ENCODE results near the gene CD86. TPM values are rescaled to one million over a fixed set of nuclear protein-coding genes. Genes with fewer than 3 reads are reported as not detected.
A peak's percentile ranks its signal among the peaks of the same experiment; 100 is the strongest.

Gene CD86
- total RNA-seq, 2 experiments from 2014 or later: 0.08 to 0.12 TPM

DNA sequence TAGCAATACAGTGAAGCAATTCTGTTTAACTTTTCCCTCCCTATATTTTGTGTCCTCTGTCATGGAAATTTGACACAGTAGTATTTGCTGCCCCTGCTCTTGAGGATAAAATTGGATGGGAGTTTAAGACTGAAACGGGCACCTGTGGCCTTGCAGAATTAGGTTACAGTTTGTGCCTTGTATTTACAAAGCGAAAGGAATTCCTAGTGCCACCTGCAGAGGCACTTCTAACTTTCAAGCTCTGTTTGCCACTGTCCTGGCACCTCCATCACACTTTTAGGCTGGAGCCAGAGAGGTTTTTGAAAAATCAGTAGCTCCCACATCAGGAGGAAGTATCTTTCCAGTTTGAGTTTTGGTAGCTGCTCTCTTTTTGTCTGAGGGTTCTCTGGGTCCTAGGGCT lies 39.5 kb downstream of the CD86 start:
- H3K4me1 Mint-ChIP-seq: peaks cover 9% of the 10 kb centered on the region
- no peaks in the 10 kb centered on the region for H3K27me3 Mint-ChIP-seq
- no peak overlapping the region for H3K27ac Mint-ChIP-seq
- no peaks in the 10 kb centered on the region for H3K36me3 Mint-ChIP-seq
- no peak for DNase-seq
- no peaks in the 10 kb centered on the region for H3K9me3 Mint-ChIP-seq
- H3K4me3 Mint-ChIP-seq: no peak overlapping the region

- H3K9me3 Mint-ChIP-seq: no peaks in the 10 kb centered on the region
- H3K36me3 Mint-ChIP-seq: no peaks in the 10 kb centered on the region
- no peak for DNase-seq
- H3K4me1 Mint-ChIP-seq: peaks cover 21% of the 10 kb centered on the region
- no peak overlapping the region for H3K4me3 Mint-ChIP-seq
- no peak overlapping the region for H3K27ac Mint-ChIP-seq
- no peaks in the 10 kb centered on the region for H3K27me3 Mint-ChIP-seq
Observed at GRCh38 chr3:122097141-122097540, 42.0 kb downstream of the CD86 start.

DNA sequence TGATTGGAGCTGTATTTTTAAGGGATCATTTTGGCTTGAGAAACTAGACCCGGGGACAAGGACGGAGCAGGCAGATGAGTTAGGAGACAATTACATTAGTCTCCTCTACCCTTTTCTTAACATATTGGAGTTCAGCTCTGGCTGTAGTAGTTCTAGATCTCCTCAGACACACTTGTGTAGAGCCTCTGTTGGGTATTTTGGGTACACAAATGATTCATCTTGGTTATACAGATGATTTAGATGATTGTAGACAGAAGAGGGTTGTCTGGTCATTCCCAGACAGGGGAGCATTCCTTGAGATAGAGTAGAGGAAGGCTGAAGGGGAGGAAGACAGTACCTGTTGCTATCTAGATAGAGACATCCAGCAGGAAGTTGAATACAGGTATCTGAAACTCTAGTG lies 43.4 kb downstream of the CD86 start:
- Mint-ChIP-seq H3K36me3 (no peaks in the 10 kb centered on the region), H3K27me3 (no peaks in the 10 kb centered on the region), H3K9me3 (no peaks in the 10 kb centered on the region), H3K4me3 (no peak overlapping the region), H3K4me1 (peaks cover 28% of the 10 kb centered on the region), H3K27ac (no peak overlapping the region)
- no peak for DNase-seq

DNA sequence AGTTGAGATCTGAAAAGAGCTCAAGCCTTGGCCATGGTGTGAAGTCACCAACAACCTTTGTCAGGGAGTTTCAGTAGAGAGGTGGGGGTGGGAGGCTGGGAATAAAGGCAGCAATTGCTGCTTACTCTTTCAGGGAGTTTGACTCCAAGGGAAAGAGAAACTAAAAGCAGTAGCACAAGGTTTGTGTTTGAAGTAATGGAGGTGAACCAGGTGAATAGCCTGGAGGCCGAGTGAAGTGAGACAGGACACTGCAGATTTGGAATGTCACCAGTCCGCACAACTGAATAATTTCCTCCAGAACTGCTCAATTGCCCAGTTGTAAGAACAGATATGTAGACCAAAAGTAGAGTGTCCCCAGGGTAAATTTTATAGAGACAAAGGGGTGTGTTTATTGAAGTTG lies 44.1 kb downstream of the CD86 start:
- H3K27ac Mint-ChIP-seq: no peak overlapping the region
- H3K4me1 Mint-ChIP-seq: peaks cover 31% of the 10 kb centered on the region
- no peaks in the 10 kb centered on the region for H3K27me3 Mint-ChIP-seq
- H3K9me3 Mint-ChIP-seq: no peaks in the 10 kb centered on the region
- H3K36me3 Mint-ChIP-seq: no peaks in the 10 kb centered on the region
- no peak overlapping the region for H3K4me3 Mint-ChIP-seq
- no peak for DNase-seq

GRCh38 chr3:122100083-122100482 lies 44.9 kb downstream of the CD86 start:
- no peaks in the 10 kb centered on the region for H3K36me3 Mint-ChIP-seq
- no peaks in the 10 kb centered on the region for H3K27me3 Mint-ChIP-seq
- H3K4me1 Mint-ChIP-seq: peaks cover 37% of the 10 kb centered on the region
- no peaks in the 10 kb centered on the region for H3K9me3 Mint-ChIP-seq
- H3K27ac Mint-ChIP-seq: no peak overlapping the region
- H3K4me3 Mint-ChIP-seq: no peak overlapping the region
- DNase-seq: no peak

- H3K27ac Mint-ChIP-seq: peak overlapping the region; percentile 81
- H3K27me3 Mint-ChIP-seq: no peaks in the 10 kb centered on the region
- H3K9me3 Mint-ChIP-seq: no peaks in the 10 kb centered on the region
- peaks cover 37% of the 10 kb centered on the region for H3K4me1 Mint-ChIP-seq
- peak overlapping the region; percentile 68 for H3K4me3 Mint-ChIP-seq
- H3K36me3 Mint-ChIP-seq: no peaks in the 10 kb centered on the region
- DNase-seq: no peak
Observed at GRCh38 chr3:122100591-122101463, 45.7 kb downstream of the CD86 start.

- Mint-ChIP-seq H3K27ac (peak overlapping the region; percentile 81), H3K27me3 (no peaks in the 10 kb centered on the region), H3K4me1 (peaks cover 37% of the 10 kb centered on the region), H3K4me3 (no peak overlapping the region), H3K9me3 (no peaks in the 10 kb centered on the region), H3K36me3 (no peaks in the 10 kb centered on the region)
- no peak for DNase-seq
Observed at GRCh38 chr3:122101646-122102045, 46.5 kb downstream of the CD86 start.

DNA sequence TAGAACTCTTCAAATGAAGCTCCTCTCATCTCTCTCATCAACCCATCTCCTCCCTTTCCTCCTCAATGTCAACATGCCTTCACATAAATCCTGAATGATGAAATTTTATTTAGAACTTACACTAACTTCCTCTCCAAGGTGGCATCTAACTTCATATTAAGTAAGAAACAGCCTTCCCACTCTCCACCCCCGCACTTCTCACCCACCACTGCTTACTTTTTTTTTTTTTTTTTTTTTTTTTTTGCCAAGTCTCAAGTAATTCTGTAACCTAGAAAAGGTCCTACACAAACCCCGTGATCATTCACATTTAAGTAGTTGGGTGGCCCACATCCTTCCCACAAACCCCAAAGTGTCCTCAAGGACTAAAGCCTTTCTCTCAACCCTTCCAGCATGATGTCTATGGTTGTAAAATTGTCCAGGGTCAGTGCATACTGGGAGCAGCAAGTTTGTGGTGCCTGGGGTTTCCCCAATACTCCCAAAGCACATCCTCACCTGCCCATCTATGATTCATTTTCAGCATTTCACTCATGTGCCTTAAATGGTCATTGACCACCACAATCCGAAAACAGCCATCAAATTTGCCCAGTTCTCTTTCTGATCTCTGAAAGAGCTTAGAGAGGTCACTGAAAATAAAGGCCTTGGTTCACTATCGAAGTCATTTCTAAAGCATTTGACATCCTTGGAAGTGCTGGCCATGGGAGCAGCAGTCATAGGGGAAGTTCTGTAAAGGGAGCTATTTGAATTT lies 47.2 kb downstream of the CD86 start:
- H3K4me1 Mint-ChIP-seq: peaks cover 37% of the 10 kb centered on the region
- H3K9me3 Mint-ChIP-seq: no peaks in the 10 kb centered on the region
- H3K4me3 Mint-ChIP-seq: peak overlapping the region; percentile 1
- H3K36me3 Mint-ChIP-seq: no peaks in the 10 kb centered on the region
- no peaks in the 10 kb centered on the region for H3K27me3 Mint-ChIP-seq
- DNase-seq: peak; percentile 21
- H3K27ac Mint-ChIP-seq: peak overlapping the region; percentile 81

DNA sequence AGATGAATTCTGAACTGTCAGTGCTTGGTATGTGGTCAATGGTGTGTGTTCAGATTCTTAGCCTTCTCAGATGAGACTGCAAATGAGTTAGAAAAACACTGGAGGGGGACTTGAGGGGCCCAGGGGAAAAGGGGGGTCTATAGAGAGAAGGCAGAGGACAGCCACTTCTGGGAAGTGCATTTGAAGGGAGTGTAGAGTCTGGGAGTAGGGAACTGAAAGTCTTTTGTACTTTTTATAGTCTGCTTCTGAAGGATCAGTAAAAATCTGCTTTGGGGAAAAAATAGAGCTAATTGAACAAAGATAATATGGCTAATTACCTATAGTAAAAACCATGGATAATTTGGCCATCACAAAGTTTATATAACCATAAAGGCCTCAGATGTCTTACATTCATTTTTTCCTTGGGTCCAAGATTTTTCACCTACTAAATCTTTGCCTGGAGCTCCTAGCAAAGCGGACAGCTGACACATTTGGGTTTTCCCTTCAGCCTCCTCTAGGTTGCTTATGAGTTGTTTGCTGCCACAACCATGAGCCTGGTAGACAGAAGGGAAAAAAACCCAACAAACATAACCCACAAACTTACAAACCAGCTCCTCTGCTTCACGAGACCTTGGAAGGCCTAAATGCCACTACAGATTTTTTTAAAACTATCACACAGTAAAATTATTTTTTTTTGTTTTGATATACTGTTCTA lies 48.8 kb downstream of the CD86 start:
- Mint-ChIP-seq H3K27me3 (no peaks in the 10 kb centered on the region), H3K27ac (no peak overlapping the region), H3K9me3 (no peaks in the 10 kb centered on the region), H3K4me1 (peaks cover 37% of the 10 kb centered on the region), H3K4me3 (no peak overlapping the region), H3K36me3 (no peaks in the 10 kb centered on the region)
- no peak for DNase-seq

- Mint-ChIP-seq H3K27me3 (no peaks in the 10 kb centered on the region), H3K36me3 (no peaks in the 10 kb centered on the region), H3K4me1 (peaks cover 37% of the 10 kb centered on the region), H3K9me3 (no peaks in the 10 kb centered on the region), H3K27ac (no peak overlapping the region), H3K4me3 (no peak overlapping the region)
- no peak for DNase-seq
Observed at GRCh38 chr3:122104515-122105194, 49.5 kb downstream of the CD86 start.

GRCh38 chr3:122105626-122106025 lies 50.5 kb downstream of the CD86 start:
- H3K36me3 Mint-ChIP-seq: no peaks in the 10 kb centered on the region
- peaks cover 36% of the 10 kb centered on the region for H3K4me1 Mint-ChIP-seq
- no peak overlapping the region for H3K27ac Mint-ChIP-seq

DNA sequence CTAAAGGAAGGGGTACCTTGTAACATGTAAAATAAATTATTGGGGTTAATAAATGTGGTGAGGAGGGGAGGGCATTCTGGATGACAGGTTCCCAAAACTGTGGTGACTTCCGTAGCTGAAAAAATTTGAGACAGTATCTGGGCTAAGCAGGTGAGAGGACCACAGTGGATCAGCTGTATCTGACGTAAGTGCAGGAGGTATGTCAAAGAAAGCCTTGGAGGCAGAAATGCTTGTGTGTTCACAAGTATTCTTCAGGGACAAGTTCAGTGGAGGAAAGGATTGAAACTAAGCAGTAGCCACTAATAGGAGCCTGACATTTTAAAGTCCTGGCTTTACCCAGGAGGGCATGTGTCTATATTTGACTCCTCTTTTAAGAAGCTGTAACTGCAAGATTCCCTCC lies 52.0 kb downstream of the CD86 start:
- Mint-ChIP-seq H3K27ac (no peak overlapping the region), H3K36me3 (no peaks in the 10 kb centered on the region), H3K4me3 (no peak overlapping the region), H3K27me3 (peaks cover 13% of the 10 kb centered on the region), H3K4me1 (peaks cover 21% of the 10 kb centered on the region), H3K9me3 (no peaks in the 10 kb centered on the region)
- no peak for DNase-seq

More at GRCh38 chr3:122105626-122106025, 50.5 kb downstream of the CD86 start:
- Mint-ChIP-seq H3K27me3 (peaks cover 4% of the 10 kb centered on the region), H3K9me3 (no peaks in the 10 kb centered on the region), H3K4me3 (no peak overlapping the region)
- DNase-seq: no peak

DNA sequence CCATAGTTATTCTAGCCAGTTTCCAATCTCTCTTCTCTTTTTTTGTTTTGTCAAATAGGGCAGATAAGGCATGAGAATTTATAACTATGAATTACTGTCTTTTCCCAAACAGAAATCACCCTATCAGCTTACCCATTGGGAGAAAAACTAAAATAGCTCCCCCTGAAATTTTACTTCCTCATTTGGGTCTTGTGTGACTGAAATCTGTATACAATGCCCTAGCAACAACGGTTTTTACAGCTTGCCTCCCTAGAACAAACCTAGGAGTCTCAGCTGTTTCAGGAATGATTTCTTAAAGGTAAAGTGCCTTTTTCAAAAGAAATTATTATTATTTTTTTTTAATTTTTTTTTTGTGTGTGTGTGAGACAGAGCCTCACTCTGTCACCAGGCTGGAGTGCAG lies 56.8 kb downstream of the CD86 start:
- Mint-ChIP-seq H3K9me3 (no peaks in the 10 kb centered on the region), H3K4me1 (no peaks in the 10 kb centered on the region), H3K27me3 (peaks cover 17% of the 10 kb centered on the region), H3K4me3 (no peak overlapping the region), H3K36me3 (no peaks in the 10 kb centered on the region), H3K27ac (no peak overlapping the region)
- DNase-seq: no peak

GRCh38 chr3:122112754-122113153 lies 57.6 kb downstream of the CD86 start:
- Mint-ChIP-seq H3K4me1 (no peaks in the 10 kb centered on the region), H3K9me3 (peaks cover 1% of the 10 kb centered on the region), H3K27ac (no peak overlapping the region)

GRCh38 chr3:122123850-122124249 lies 68.7 kb downstream of the CD86 start:
- no peak for DNase-seq
- Mint-ChIP-seq H3K4me1 (no peaks in the 10 kb centered on the region), H3K36me3 (no peaks in the 10 kb centered on the region), H3K9me3 (peaks cover 3% of the 10 kb centered on the region), H3K27ac (no peak overlapping the region), H3K4me3 (no peak overlapping the region), H3K27me3 (peaks cover 24% of the 10 kb centered on the region)

More at GRCh38 chr3:122112754-122113153, 57.6 kb downstream of the CD86 start:
- H3K36me3 Mint-ChIP-seq: no peaks in the 10 kb centered on the region
- no peak for DNase-seq
- H3K4me3 Mint-ChIP-seq: no peak overlapping the region
- peaks cover 17% of the 10 kb centered on the region for H3K27me3 Mint-ChIP-seq
